CMK (cell line): ENCODE results near the gene MAMLD1.

Experiments used
- DNase-seq: peaks from one replicate; pipeline ENCODE4 v3.0.0-alpha.2; 2010; ENCODE audit warnings: low read depth

The MAMLD1 gene

GRCh38 chrX:150405576-150405975 lies 42.5 kb downstream of the MAMLD1 start:
- DNase-seq, result no peak

GRCh38 chrX:150406596-150406995 lies 43.5 kb downstream of the MAMLD1 start:
- no peak for DNase-seq

- no peak for DNase-seq
Observed at GRCh38 chrX:150408007-150408406, 44.9 kb downstream of the MAMLD1 start.

DNA sequence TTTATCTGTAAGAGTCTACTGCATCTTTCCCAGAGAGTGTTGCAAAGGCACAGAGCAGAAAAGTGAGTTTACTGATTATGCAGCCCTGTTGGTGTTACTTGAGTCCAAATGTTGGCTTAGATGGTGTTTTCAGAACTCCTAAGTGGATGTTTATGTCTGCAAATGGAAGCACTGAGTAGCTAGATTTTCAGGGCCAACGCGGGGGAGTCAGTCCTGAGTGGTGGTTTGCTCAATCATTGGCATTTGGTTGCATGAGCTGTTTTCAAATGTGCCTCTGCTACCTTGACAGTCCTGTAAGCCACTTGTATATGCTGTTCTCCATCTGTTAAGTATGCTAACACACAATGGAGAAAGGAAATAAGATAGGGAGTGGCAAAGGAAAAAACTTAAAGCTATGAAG lies 45.4 kb downstream of the MAMLD1 start:
- DNase-seq, result no peak

DNA sequence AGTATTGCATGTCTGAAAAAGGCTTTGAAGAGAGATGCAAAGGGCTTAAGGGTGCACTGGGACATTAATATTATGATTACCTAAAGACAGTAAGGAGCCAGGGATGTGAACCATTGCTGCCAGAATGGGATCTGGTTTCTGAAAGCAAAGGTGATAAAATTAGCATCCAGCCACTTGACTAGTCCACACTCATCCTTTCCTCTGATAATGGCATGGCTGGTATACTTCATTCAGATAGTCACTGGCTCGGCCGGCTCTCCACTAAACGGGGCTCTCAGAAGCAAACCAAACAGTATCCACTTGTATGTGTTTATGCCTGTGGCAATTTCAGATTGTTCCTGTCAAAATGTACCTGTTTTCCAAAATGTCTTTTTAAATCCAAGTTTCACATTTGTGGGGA lies 46.4 kb downstream of the MAMLD1 start:
- no peak for DNase-seq

DNA sequence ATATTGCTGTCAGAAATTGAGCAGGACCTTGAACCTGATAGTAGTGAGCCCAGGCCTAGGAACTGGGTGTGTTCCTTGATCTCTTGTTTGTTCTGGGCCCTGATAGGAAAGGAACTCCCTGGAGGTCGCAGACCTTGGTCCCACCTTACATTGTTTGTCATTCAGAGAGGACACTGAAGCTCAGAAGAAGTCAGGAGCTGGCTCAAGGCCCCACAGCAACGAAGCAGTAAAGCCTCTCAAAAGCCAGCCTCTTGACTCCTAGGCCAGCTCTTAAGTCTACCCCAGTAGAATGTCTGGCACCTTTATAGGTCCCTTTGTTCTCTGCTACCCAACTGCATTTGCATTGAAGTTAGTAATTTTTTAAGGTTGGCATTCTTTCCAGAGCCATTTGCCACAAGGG lies 46.8 kb downstream of the MAMLD1 start:
- no peak for DNase-seq

DNA sequence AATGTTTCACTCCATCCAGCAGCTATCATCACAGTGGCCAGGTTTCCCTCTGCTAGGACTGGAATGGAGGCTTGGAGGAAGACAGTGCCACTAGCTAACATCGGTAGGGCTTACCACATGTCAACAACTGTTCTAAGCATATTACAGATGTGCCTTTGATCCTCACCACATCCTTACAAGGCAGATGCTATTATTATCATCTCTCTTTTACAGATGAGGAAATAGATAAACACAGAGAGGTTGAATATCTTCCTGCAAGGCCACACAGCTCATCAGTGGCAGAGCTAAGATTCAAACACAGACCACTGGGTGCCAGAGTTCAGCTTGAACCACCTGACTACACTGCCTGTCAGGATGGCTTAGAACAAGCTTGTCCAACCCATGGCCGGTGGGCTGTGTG lies 47.4 kb downstream of the MAMLD1 start:
- no peak for DNase-seq

DNA sequence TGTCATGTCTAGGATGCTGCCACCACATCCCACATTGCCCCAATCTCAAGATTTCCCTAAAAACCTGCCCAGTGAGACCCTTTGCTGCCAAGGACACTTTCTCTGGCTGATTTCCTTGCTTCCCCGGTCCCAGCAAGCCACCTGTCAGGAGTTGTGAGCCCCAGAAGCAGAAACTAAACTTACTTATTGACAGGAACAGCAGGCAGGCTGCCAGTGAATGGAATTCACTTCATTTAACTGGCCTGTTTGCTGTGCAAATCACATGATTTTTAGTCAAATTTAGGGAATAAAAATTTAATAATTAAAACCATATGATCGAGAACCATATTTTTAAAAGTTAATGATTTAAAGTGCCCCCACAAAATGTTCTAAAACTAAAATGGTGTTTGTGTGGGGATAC lies 48.5 kb downstream of the MAMLD1 start:
- DNase-seq, result no peak

DNA sequence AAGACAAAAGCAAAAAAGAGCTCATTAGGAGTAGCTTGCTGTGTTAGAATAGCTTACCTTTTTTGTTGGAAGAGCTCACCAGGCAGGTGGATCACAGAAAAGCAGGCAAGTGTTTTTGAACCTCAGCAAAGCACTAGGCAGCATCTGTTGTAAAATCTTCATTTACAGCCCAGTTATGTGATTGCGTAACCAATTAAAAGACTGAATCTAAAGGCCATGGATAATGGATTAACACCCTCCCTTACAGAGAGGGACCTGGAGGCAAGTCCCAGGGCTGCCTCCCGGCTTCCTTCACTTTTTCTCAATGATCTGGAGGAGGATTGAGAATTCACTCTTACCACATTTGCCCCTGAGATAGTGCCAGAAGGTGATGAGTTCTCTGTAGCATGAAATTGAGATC lies 51.1 kb downstream of the MAMLD1 start:
- no peak for DNase-seq

DNA sequence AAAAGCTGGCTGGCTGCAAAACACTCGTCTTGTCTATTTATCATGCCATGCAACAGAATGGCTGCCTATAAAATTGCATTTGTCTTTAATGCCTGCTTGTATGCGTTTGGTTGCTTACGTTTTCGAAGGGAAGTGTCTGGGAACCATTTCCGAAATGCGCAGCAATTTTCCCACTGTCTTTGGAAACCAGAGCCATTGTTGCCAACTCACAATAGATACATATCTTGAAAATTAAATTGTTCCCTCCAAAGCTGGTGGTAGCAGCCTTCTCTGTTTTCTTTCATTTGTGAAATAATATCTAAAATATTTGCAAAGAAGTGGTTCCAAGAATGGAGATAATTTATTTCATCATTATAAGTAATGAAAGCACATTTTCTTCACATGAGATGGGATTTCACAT lies 53.4 kb downstream of the MAMLD1 start:
- no peak for DNase-seq

- no peak for DNase-seq
Observed at GRCh38 chrX:150421816-150422215, 58.7 kb downstream of the MAMLD1 start.

DNA sequence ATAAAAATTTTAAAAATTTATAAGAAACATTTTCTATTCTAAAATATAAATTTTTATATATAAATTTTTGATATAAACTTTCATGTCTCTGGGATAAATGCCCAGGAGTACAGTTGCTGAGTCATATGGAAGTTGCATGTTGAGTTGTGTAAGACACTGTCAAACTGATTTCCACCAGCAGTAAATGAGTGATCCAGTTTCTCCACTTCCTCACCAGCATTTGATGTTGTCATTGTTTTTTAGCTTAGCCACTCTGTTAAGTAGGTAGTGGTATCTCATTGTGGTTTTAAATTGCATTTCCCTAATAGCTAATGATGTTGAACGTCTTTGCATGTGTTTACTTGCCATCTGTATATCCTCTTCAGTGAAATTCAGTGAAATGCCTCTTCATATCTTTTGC lies 66.5 kb downstream of the MAMLD1 start:
- no peak for DNase-seq

DNA sequence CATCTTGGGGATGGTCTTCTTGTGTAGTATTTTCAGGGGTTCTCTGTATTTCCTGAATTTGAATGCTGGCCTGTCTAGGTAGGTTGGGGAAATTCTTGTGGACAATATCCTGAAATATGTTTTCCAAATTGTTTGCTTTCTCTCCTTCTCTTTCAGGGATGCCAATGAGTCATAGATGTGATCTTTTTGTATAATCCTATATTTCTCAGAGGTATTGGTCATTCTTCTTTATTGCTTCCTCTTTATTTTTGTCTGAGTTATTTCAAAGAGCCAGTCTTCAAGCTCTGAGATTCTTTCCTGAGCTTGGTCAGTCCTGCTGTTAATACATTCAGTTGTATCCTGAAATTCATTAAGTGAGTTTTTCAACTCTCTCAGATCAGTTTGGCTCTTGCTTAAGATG lies 73.1 kb downstream of the MAMLD1 start:
- no peak for DNase-seq

DNA sequence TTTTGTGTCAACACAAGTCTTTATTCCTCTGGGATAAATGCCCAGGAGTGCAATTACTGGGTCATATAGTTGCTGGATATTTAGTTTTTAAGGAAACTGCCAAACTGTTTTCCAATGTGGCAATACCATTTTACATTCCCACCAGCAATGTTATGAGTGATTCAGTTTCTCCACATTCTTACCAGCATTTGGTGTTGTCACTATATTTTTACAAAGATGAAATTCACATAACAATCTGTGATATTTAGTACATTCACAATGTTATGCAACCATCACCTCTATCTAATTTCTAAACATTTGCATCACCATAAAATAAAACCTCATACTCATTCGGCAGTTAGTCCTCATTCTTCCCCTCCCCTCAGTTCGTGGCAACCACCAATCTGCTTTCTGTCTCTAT lies 75.0 kb downstream of the MAMLD1 start:
- DNase-seq, result no peak

- no peak for DNase-seq
Observed at GRCh38 chrX:150446151-150446550, 83.0 kb downstream of the MAMLD1 start.

DNA sequence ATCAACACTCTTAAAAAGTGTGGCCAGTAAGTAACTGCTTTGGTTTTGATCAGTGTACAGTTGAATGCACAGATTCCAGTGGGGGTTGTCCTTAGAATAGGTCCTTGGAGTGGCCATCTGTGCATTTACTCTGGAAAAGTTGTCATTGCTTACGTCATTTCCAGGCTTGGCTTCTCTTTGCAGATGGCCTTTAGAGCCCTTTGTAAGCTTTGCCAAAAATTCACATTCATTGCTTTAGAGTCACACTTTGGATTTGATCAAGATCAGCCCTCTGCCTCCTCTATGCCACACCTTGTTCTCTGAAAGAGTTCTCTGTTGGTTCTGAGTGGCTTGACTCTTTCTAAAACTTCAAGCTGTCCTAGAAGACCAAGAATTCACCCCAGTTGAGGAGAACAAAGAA lies 83.9 kb downstream of the MAMLD1 start:
- no peak for DNase-seq

DNA sequence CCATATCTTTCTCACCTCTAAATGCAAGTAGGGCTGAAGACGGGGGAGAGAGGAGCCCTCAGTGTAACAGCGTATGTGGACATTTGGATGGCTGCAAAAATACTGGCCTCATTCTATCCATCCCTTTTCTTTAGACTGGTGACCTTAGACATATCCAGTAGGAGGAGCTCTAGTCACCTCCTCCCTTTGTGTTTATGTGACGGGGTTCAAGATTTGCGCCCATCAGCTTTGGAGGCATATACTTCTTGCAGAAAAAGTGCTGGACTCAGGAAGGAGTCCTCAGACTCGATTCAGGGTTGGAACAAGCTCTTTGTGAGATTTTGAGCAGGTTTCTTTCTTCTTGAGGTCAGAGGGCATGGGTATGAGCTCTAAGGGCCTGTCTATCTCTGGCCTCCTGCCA lies 86.2 kb downstream of the MAMLD1 start:
- DNase-seq, result no peak

GRCh38 chrX:150450519-150451177 lies 87.5 kb downstream of the MAMLD1 start:
- no peak for DNase-seq

DNA sequence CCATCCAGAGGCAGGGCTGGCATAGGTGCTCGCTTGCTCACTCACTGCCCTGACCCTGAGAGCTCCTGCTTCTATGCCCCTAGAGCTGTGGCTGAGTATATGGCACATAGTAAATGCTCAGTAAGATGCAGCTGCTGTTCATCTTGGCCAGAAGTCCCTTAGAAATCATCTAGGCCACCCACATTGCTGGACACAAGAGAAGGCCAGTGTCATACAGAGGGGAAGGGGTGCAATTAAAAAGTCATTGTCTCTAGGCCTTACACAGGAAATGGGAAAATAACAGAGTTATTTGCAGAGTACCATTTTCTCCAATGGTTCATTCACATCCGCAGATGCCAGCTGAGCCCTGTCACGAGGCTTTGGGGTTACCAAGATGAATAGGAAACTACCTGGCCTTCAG lies 88.8 kb downstream of the MAMLD1 start:
- DNase-seq, result no peak

GRCh38 chrX:150454083-150454482 lies 91.0 kb downstream of the MAMLD1 start:
- no peak for DNase-seq

DNA sequence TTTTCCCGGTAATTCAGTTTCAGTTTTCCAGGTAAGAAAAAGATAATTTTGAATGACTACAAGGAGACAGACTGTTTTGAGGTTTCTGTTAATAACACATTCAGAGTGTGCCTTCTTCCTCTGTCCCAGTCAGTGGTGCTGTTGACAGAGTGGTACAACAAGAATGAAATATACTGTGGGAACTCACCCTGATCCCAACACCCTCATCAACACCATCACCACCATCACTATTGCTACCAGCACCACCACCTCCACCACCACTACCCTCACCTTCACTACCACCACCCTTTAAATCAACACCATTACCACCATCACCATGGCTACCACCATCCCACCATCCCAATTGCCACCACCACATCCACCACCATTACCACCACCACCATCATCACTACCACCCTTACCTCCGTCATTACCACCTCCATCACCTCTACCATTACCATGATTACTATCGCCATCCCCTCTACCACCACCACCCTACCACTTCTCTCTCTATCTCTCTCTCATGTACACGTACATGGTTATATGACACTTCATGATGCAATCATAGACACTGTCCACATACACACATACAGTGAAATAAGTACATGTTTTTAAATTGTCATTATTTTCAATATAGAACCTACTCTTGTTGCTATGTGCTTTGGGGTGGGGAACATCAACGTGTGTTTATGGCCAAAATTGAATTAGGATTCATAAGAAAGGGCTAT lies 91.5 kb downstream of the MAMLD1 start:
- DNase-seq, result no peak

DNA sequence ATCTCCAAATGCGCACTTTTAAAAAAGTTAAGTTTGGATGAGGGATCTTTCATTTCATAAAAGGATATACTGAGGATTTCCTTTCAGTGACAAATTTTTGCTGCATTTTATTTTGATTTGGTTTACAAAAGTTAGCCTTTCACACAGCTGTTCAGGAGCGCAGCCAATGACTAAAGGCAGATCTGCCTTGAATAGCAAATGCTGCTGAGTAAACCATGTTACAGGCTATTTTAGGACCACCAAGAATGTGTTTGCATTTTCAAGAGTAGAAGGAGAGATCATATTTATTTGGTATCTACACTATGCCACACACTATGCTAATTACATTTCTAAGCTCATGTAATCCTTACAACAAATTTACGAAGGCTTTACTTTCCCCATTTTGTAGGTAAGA lies 92.1 kb downstream of the MAMLD1 start:
- DNase-seq, result no peak

DNA sequence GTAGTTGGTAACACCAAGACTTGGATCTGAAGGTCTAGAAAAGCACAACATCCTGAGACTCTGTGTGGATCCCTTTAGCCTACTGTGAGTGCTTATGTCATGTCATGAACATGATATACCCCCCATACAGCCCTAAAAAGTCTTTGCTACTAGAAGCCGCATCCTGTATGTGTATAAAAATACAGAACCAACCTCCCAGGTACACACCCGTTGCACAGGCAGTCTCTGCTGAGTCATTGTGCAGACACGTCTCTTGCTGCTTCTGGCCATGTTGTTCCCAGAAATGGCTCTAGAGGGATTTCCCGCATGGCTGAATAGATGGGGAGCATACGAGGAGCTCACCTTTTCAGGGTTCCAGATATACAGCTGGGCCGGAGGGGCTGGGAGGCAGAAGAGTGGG lies 93.3 kb downstream of the MAMLD1 start:
- DNase-seq, result no peak

- no peak for DNase-seq
Observed at GRCh38 chrX:150456941-150457340, 93.8 kb downstream of the MAMLD1 start.
